GM23338 (cell line): ENCODE measurements around the gene QSOX1. TPM values are rescaled to one million over a fixed set of nuclear protein-coding genes. Genes with fewer than 3 reads are reported as not detected.

Experiments
- ATAC-seq: fragments of 200-7000 bp; cut with Tn5 transposase; 3 replicates; pipeline ENCODE4 v1.9.1; 2020
- DNase-seq: peaks from one replicate; pipeline ENCODE4 v3.0.0-alpha.2; 2015; ENCODE audit warnings: low spot score
- H2AFZ ChIP-seq: fragments of 200-600 bp; sonication (generic); 2 replicates; pipeline ENCODE4 v1.8.0; 2016; ENCODE audit warnings: antibody characterized with exemption, mild to moderate bottlenecking, moderate library complexity
- H3F3A ChIP-seq: fragments of 200-600 bp; sonication (generic); replicated peaks from 2 replicates; pipeline ENCODE4 v1.8.0; 2017; ENCODE audit warnings: antibody characterized with exemption, mixed run types, low read depth
- H3K27ac ChIP-seq: fragments of 200-600 bp; sonication (generic); 2 replicates; pipeline ENCODE4 v1.6.1; 2016; ENCODE audit warnings: low read depth
- H3K27me3 ChIP-seq: fragments of 200-600 bp; sonication (generic); 2 replicates; pipeline ENCODE4 v1.8.0; 2016; ENCODE audit warnings: mild to moderate bottlenecking, mixed run types, moderate library complexity; ENCODE audit not compliant: insufficient read depth
- H3K36me3 ChIP-seq: fragments of 200-600 bp; sonication (generic); 2 replicates; pipeline ENCODE4 v1.8.0; 2016; ENCODE audit warnings: mild to moderate bottlenecking; ENCODE audit not compliant: insufficient read depth
- H3K4me1 ChIP-seq: fragments of 200-600 bp; sonication (generic); 2 replicates; pipeline ENCODE4 v1.8.0; 2016; ENCODE audit warnings: mild to moderate bottlenecking, moderate library complexity; ENCODE audit not compliant: insufficient read depth
- H3K4me2 ChIP-seq: fragments of 200-600 bp; sonication (generic); 2 replicates; pipeline ENCODE4 v1.7.1; 2017; ENCODE audit warnings: mixed run types
- H3K4me3 ChIP-seq: fragments of 200-600 bp; sonication (generic); 2 replicates; pipeline ENCODE4 v1.6.1; 2016; ENCODE audit warnings: mixed run types
- H3K79me2 ChIP-seq: fragments of 200-600 bp; sonication (generic); replicated peaks from 2 replicates; pipeline ENCODE4 v1.8.0; 2017; ENCODE audit warnings: mild to moderate bottlenecking; ENCODE audit not compliant: insufficient read depth
- H3K9me2 ChIP-seq: fragments of 200-600 bp; sonication (generic); 2 replicates; pipeline ENCODE4 v1.8.0; 2017; ENCODE audit not compliant: insufficient read depth
- H4K20me1 ChIP-seq: fragments of 200-600 bp; sonication (generic); replicated peaks from 2 replicates; pipeline ENCODE4 v1.8.0; 2017; ENCODE audit warnings: mild to moderate bottlenecking; ENCODE audit not compliant: insufficient read depth
- H3K27ac Mint-ChIP-seq: 2 replicates; pipeline ENCODE4 v1.8.0; 2020; ENCODE audit warnings: inconsistent platforms, mild to moderate bottlenecking, moderate library complexity, mixed read lengths
- H3K27me3 Mint-ChIP-seq: 3 replicates; pipeline ENCODE4 v1.8.0; 2022; ENCODE audit warnings: low read depth, mild to moderate bottlenecking, moderate library complexity, mixed read lengths, inconsistent platforms; ENCODE audit not compliant: insufficient read depth, poor library complexity
- H3K36me3 Mint-ChIP-seq: 3 replicates; pipeline ENCODE4 v1.8.0; 2021; ENCODE audit warnings: low read depth, mild to moderate bottlenecking, inconsistent platforms, moderate library complexity, mixed read lengths
- H3K4me1 Mint-ChIP-seq: 3 replicates; pipeline ENCODE4 v1.8.0; 2020; ENCODE audit warnings: mild to moderate bottlenecking, inconsistent platforms, mixed read lengths
- H3K4me3 Mint-ChIP-seq: 3 replicates; pipeline ENCODE4 v1.8.0; 2021; ENCODE audit warnings: moderate library complexity, mild to moderate bottlenecking, inconsistent platforms, mixed read lengths
- H3K9me3 Mint-ChIP-seq: 3 replicates; pipeline ENCODE4 v1.8.0; 2020; ENCODE audit warnings: moderate library complexity, mild to moderate bottlenecking, inconsistent platforms, mixed read lengths
- EZH2phosphoT487 ChIP-seq: fragments of 200-600 bp; sonication (generic); IDR thresholded peaks from one replicate; pipeline ENCODE4 v1.8.1; 2018; ENCODE audit warnings: antibody characterized with exemption; ENCODE audit not compliant: unreplicated experiment
- JUNB ChIP-seq: IDR thresholded peaks from one replicate; pipeline ENCODE4 v1.6.1; 2016; ENCODE audit warnings: antibody characterized with exemption; ENCODE audit not compliant: unreplicated experiment
- STAT1 ChIP-seq: IDR thresholded peaks from one replicate; pipeline ENCODE4 v1.6.1; 2016; ENCODE audit warnings: antibody characterized with exemption; ENCODE audit not compliant: unreplicated experiment
- ZNF114 ChIP-seq: fragments of 250-450 bp; sonication (Bioruptor Pico); IDR thresholded peaks from 2 replicates; pipeline ENCODE4 v1.5.0; 2020; ENCODE audit warnings: mild to moderate bottlenecking, moderate library complexity
- ZNF331 ChIP-seq: fragments of 250-450 bp; sonication (Bioruptor Pico); IDR thresholded peaks from 2 replicates; pipeline ENCODE4 v1.5.0; 2020; ENCODE audit warnings: low read depth, mild to moderate bottlenecking, moderate library complexity
- polyA plus RNA-seq: library from polyadenylated mRNA; unstranded; fragments of >200 nt; fragmentation: Nextera tagmentation; extraction: Ambion mirVana; gene quantifications from 2 replicates; pipeline ENCODE4 v1.2.1, GENCODE V29; 2016
- total RNA-seq: library from RNA; depleted of rRNA; stranded (reverse); fragments of >200 nt; shearing (Covaris generic); gene quantifications from 2 replicates; pipeline ENCODE4 v1.2.3, GENCODE V29; 2014
- TF ChIP-seq, protein P1 (sequence below): IDR thresholded peaks from 2 replicates; pipeline ENCODE4 v1.6.1; 2016; ENCODE audit warnings: antibody characterized with exemption
- TF ChIP-seq, protein P2 (sequence below), 2 experiments: fragments of 200-600 bp in 1 of 2; sonication (generic) in 1 of 2; conservative IDR thresholded peaks; 2 replicates each; pipeline versions ENCODE4 v1.5.1 to v1.6.1; 2016 to 2017; ENCODE audit warnings: antibody characterized with exemption in 2 of 2, low read depth in 2 of 2, mild to moderate bottlenecking in 2 of 2, moderate library complexity in 1 of 2
- TF ChIP-seq, protein P3 (sequence below): fragments of 250-450 bp; sonication (Bioruptor Pico); IDR thresholded peaks from 2 replicates; pipeline ENCODE4 v1.5.0; 2020; ENCODE audit warnings: mild to moderate bottlenecking, moderate library complexity
- TF ChIP-seq, protein P4 (sequence below): IDR thresholded peaks from one replicate; pipeline ENCODE4 v1.6.1; 2018; ENCODE audit warnings: antibody characterized with exemption; ENCODE audit not compliant: unreplicated experiment

Gene QSOX1
- total and polyA plus RNA-seq, 2 experiments from 2014 or later: 47.8 to 119 TPM

DNA sequence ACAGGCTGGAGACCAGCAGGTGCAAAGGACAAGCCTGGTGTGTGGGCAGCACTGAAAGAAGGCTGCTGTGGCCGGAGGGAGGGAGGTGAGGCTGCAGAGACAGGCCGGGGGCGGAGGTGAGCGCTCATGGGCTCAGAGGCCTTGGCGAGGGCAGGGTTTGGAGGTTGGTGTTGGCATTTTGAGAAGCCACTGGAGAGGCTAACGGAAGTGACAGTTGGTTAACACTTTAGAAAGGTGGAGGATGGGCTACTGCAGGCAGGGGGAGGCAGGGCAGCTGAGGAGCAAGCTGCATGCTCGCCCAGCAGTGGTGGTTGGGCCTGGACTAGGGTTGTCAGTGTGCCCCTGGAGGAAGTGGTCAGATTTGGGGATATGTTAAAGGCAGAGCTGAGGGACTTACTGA lies 37.5 kb downstream of the QSOX1 start (continued):
- TF ChIP-seq, protein P1, sequence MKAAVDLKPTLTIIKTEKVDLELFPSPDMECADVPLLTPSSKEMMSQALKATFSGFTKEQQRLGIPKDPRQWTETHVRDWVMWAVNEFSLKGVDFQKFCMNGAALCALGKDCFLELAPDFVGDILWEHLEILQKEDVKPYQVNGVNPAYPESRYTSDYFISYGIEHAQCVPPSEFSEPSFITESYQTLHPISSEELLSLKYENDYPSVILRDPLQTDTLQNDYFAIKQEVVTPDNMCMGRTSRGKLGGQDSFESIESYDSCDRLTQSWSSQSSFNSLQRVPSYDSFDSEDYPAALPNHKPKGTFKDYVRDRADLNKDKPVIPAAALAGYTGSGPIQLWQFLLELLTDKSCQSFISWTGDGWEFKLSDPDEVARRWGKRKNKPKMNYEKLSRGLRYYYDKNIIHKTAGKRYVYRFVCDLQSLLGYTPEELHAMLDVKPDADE: no peak
- TF ChIP-seq EZH2phosphoT487: no peak

DNA sequence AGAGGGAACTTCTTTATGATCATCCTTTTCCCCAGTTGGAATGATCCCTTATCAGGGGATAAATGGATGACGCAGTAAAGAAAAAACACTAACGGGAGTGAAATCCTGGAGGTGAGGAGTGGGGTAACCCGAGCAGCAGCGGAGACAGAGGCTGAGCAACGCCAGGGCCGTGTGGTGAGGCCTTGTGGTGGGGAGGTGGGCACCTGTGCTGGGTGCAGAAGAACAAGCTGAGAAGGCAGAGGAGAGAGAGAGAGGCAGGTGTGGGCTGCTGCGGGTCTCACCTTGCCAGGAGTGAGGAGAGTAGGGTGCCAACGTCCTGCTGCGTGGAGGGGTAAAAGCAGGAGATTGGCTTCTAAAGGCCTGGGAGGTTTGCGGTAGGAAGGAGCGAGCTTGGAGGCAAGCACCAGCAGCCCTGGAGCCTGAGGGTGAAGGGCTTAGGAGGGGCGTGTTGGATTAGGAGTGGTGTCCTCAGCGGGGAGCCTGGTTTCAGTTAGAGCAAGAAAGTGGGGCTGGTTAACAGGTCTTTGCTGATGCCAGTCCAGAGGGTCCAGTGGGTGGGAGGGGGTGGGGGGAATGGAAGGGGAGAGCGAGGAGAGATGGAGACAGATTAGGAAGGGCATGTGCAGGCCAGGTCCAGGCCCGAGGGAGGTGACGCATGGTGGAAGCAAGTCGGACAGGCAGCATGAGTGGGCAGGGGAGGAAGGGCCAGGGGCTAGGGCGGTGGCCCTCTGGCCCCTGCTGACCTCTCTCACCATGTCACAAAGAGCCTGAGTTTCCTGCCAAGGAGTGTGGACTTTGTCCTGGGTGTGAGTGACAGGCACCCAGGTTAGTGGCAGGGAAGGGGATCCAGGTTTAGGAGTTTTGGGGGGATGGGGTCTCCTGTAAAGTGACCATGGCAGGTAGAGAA lies 38.7 kb downstream of the QSOX1 start:
- ATAC-seq (no peak), DNase-seq (no peak)
- peaks cover 10% of the 10 kb centered on the region for H3K27me3 Mint-ChIP-seq
- H3K27me3 ChIP-seq: no peaks in the 10 kb centered on the region
- no peaks in the 10 kb centered on the region for H4K20me1 ChIP-seq
- no peaks in the 10 kb centered on the region for H3F3A ChIP-seq
- H3K4me2 ChIP-seq: no peak overlapping the region
- H3K4me3 ChIP-seq: no peak overlapping the region
- H3K4me1 Mint-ChIP-seq: peaks cover 5% of the 10 kb centered on the region
- H3K9me2 ChIP-seq: no peaks in the 10 kb centered on the region
- no peaks in the 10 kb centered on the region for H3K9me3 Mint-ChIP-seq
- peaks cover 33% of the 10 kb centered on the region for H3K36me3 Mint-ChIP-seq
- H3K4me1 ChIP-seq: no peaks in the 10 kb centered on the region
- H3K36me3 ChIP-seq: no peaks in the 10 kb centered on the region
- H3K4me3 Mint-ChIP-seq: no peak overlapping the region; the same call in 2 of the 3 replicates
- H3K27ac ChIP-seq: no peak overlapping the region
- H2AFZ ChIP-seq: no peak overlapping the region
- no peaks in the 10 kb centered on the region for H3K79me2 ChIP-seq
- H3K27ac Mint-ChIP-seq: no peak overlapping the region
- no peak for TF ChIP-seq EZH2phosphoT487
- no peak for TF ChIP-seq ZNF114 (CRISPR knock-in tag)
- TF ChIP-seq, protein P2, sequence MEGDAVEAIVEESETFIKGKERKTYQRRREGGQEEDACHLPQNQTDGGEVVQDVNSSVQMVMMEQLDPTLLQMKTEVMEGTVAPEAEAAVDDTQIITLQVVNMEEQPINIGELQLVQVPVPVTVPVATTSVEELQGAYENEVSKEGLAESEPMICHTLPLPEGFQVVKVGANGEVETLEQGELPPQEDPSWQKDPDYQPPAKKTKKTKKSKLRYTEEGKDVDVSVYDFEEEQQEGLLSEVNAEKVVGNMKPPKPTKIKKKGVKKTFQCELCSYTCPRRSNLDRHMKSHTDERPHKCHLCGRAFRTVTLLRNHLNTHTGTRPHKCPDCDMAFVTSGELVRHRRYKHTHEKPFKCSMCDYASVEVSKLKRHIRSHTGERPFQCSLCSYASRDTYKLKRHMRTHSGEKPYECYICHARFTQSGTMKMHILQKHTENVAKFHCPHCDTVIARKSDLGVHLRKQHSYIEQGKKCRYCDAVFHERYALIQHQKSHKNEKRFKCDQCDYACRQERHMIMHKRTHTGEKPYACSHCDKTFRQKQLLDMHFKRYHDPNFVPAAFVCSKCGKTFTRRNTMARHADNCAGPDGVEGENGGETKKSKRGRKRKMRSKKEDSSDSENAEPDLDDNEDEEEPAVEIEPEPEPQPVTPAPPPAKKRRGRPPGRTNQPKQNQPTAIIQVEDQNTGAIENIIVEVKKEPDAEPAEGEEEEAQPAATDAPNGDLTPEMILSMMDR (conservative IDR thresholded peaks at IDR 0.05; ENCODE audit: low read depth in 2 of 2): no peak
- no peak for TF ChIP-seq JUNB
- TF ChIP-seq STAT1: no peak
- TF ChIP-seq, protein P3, sequence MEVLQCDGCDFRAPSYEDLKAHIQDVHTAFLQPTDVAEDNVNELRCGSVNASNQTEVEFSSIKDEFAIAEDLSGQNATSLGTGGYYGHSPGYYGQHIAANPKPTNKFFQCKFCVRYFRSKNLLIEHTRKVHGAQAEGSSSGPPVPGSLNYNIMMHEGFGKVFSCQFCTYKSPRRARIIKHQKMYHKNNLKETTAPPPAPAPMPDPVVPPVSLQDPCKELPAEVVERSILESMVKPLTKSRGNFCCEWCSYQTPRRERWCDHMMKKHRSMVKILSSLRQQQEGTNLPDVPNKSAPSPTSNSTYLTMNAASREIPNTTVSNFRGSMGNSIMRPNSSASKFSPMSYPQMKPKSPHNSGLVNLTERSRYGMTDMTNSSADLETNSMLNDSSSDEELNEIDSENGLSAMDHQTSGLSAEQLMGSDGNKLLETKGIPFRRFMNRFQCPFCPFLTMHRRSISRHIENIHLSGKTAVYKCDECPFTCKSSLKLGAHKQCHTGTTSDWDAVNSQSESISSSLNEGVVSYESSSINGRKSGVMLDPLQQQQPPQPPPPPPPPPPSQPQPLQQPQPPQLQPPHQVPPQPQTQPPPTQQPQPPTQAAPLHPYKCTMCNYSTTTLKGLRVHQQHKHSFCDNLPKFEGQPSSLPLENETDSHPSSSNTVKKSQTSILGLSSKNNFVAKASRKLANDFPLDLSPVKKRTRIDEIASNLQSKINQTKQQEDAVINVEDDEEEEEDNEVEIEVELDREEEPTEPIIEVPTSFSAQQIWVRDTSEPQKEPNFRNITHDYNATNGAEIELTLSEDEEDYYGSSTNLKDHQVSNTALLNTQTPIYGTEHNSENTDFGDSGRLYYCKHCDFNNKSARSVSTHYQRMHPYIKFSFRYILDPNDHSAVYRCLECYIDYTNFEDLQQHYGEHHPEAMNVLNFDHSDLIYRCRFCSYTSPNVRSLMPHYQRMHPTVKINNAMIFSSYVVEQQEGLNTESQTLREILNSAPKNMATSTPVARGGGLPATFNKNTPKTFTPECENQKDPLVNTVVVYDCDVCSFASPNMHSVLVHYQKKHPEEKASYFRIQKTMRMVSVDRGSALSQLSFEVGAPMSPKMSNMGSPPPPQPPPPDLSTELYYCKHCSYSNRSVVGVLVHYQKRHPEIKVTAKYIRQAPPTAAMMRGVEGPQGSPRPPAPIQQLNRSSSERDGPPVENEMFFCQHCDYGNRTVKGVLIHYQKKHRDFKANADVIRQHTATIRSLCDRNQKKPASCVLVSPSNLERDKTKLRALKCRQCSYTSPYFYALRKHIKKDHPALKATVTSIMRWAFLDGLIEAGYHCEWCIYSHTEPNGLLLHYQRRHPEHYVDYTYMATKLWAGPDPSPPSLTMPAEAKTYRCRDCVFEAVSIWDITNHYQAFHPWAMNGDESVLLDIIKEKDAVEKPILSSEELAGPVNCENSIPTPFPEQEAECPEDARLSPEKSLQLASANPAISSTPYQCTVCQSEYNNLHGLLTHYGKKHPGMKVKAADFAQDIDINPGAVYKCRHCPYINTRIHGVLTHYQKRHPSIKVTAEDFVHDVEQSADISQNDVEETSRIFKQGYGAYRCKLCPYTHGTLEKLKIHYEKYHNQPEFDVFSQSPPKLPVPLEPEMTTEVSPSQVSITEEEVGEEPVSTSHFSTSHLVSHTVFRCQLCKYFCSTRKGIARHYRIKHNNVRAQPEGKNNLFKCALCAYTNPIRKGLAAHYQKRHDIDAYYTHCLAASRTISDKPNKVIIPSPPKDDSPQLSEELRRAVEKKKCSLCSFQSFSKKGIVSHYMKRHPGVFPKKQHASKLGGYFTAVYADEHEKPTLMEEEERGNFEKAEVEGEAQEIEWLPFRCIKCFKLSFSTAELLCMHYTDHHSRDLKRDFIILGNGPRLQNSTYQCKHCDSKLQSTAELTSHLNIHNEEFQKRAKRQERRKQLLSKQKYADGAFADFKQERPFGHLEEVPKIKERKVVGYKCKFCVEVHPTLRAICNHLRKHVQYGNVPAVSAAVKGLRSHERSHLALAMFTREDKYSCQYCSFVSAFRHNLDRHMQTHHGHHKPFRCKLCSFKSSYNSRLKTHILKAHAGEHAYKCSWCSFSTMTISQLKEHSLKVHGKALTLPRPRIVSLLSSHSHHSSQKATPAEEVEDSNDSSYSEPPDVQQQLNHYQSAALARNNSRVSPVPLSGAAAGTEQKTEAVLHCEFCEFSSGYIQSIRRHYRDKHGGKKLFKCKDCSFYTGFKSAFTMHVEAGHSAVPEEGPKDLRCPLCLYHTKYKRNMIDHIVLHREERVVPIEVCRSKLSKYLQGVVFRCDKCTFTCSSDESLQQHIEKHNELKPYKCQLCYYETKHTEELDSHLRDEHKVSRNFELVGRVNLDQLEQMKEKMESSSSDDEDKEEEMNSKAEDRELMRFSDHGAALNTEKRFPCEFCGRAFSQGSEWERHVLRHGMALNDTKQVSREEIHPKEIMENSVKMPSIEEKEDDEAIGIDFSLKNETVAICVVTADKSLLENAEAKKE: no peak
- no peak for TF ChIP-seq ZNF331 (CRISPR knock-in tag)
- TF ChIP-seq, protein P4, sequence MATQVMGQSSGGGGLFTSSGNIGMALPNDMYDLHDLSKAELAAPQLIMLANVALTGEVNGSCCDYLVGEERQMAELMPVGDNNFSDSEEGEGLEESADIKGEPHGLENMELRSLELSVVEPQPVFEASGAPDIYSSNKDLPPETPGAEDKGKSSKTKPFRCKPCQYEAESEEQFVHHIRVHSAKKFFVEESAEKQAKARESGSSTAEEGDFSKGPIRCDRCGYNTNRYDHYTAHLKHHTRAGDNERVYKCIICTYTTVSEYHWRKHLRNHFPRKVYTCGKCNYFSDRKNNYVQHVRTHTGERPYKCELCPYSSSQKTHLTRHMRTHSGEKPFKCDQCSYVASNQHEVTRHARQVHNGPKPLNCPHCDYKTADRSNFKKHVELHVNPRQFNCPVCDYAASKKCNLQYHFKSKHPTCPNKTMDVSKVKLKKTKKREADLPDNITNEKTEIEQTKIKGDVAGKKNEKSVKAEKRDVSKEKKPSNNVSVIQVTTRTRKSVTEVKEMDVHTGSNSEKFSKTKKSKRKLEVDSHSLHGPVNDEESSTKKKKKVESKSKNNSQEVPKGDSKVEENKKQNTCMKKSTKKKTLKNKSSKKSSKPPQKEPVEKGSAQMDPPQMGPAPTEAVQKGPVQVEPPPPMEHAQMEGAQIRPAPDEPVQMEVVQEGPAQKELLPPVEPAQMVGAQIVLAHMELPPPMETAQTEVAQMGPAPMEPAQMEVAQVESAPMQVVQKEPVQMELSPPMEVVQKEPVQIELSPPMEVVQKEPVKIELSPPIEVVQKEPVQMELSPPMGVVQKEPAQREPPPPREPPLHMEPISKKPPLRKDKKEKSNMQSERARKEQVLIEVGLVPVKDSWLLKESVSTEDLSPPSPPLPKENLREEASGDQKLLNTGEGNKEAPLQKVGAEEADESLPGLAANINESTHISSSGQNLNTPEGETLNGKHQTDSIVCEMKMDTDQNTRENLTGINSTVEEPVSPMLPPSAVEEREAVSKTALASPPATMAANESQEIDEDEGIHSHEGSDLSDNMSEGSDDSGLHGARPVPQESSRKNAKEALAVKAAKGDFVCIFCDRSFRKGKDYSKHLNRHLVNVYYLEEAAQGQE: no peak
- TF ChIP-seq, protein P1: no peak
